Heart left ventricle (tissue), 13 donors: Measurements from ENCODE around the gene HOXB1.

ENCODE experiments used
- POLR2A ChIP-seq, 2 donors: fragments of 450-650 bp; IDR thresholded peaks; one replicate each; pipeline ENCODE4 v1.6.1; 2017; ENCODE audit warnings: antibody characterized with exemption in 2 of 2, mild to moderate bottlenecking in 2 of 2, moderate library complexity in 2 of 2
- TF ChIP-seq, protein P1 (sequence below), 12 donors: fragments of 200-600 bp; sonication (generic) in 4 of 12; IDR thresholded peaks; one replicate each; pipeline versions ENCODE4 v1.5.0 to v1.8.0; 2018 to 2022; ENCODE audit warnings: antibody characterized with exemption in 12 of 12, mild to moderate bottlenecking in 5 of 12
- donor health status: ischemic (EF 13 %, LVEDD 7.1; RV severe dilation, severe dysfunction).
- donor health status: DM: no; HTN: yes; CAD: no.
- donor health status: DM: no; HTN: no; CAD: no.
- donor health status: ischemic (EF 25% LVEDD 6.9; RV normal size, moderate dysfunction).
- donor health status: ischemic (EF 25% LVEDD 5.7; RV mildly dilated, moderate dysfunction).
- donor health status: ischemic (EF 35%, LVEDD 5.7; RV mildly dilated, moderate dysfunction).
- donor health status: nonischemic (EF 11% LVEDD 7.7; RV severe dilation, severe dysfunction).
- donor health status: DM: yes; HTN: yes; CAD: no.
- donor health status: PGD.
- donor health status: ischemic (EF 29% LVEDD 5.4; RV normal size, mild dysfunction).
- donor health status: nonischemic (EF 23%, LVEDD 6.1; RV moderate dilation, normal function).

DNA sequence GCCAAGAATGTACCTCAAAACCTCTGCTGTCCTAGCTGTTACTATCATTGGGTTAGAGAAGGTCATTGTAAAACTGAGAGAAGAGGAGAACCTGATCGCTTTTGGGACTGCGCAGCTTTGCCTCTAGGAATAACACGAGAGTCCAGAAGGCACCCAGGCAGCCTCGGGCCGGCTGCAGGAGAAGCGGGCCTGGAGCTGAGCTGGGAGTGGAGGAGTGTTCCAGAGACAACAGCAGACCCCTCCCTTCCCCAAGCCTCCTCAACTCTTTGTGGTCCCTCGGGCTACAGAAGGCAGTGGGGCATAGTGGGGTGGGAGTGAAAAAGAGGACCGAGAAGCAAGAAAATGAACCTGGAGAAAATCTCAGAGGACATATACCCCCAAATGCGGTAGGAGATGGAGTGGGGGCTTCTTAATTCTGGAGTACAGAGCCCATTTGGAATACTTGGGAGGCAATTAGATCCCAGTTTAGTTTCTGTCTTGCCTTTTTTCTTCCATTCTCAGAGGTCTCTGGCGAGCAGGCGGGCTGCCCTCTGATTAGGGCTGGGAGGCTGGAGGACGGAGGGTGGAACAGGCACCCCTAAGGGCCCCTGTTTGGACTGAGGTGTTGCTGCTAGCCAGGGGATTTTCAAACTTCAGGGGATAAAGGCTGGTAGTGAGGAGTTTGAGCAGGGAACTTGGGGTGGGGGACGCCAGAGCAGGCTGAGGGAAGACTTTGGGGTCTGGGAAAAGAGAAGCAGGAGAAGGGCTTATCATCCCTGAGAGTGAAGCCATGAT, 27.4 kb upstream of the HOXB1 start:
- TF ChIP-seq, protein P1, sequence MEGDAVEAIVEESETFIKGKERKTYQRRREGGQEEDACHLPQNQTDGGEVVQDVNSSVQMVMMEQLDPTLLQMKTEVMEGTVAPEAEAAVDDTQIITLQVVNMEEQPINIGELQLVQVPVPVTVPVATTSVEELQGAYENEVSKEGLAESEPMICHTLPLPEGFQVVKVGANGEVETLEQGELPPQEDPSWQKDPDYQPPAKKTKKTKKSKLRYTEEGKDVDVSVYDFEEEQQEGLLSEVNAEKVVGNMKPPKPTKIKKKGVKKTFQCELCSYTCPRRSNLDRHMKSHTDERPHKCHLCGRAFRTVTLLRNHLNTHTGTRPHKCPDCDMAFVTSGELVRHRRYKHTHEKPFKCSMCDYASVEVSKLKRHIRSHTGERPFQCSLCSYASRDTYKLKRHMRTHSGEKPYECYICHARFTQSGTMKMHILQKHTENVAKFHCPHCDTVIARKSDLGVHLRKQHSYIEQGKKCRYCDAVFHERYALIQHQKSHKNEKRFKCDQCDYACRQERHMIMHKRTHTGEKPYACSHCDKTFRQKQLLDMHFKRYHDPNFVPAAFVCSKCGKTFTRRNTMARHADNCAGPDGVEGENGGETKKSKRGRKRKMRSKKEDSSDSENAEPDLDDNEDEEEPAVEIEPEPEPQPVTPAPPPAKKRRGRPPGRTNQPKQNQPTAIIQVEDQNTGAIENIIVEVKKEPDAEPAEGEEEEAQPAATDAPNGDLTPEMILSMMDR (IDR thresholded peaks at IDR 0.05), result no peak
- TF ChIP-seq POLR2A (IDR thresholded peaks at IDR 0.05), result no peak
